ENCODE measurements around the gene FRY.

FRY gene

GRCh38 chr13:32059511-32059984, 28.0 kb downstream of the FRY start:
- no peak for TF ChIP-seq CTCF (IDR thresholded peaks at IDR 0.05; ENCODE audit: insufficient read depth, low read depth, low read length, missing control alignments)
- DNase-seq (ENCODE audit: low read depth), result no peak
- no peak overlapping the region for H3K4me3 ChIP-seq (ENCODE audit: low read depth, low read length)

- no peak for DNase-seq (ENCODE audit: low read depth)
- H3K4me3 ChIP-seq (ENCODE audit: low read depth, low read length), result no peak overlapping the region
- TF ChIP-seq CTCF (IDR thresholded peaks at IDR 0.05; ENCODE audit: insufficient read depth, low read depth, low read length, missing control alignments), result no peak
These were observed 28.9 kb downstream of the FRY start for GRCh38 chr13:32060401-32060878.

- H3K4me3 ChIP-seq (ENCODE audit: low read depth, low read length), result no peak overlapping the region
- no peak for DNase-seq (ENCODE audit: low read depth)
- no peak for TF ChIP-seq CTCF (IDR thresholded peaks at IDR 0.05; ENCODE audit: insufficient read depth, low read depth, low read length, missing control alignments)
These were observed 32.2 kb downstream of the FRY start for GRCh38 chr13:32063619-32064233.

- no peak overlapping the region for H3K4me3 ChIP-seq (ENCODE audit: low read depth, low read length)
- no peak for DNase-seq (ENCODE audit: low read depth)
- no peak for TF ChIP-seq CTCF (IDR thresholded peaks at IDR 0.05; ENCODE audit: insufficient read depth, low read depth, low read length, missing control alignments)
These were observed 35.8 kb downstream of the FRY start for GRCh38 chr13:32067149-32067961.

GRCh38 chr13:32068255-32068654, 36.7 kb downstream of the FRY start:
- no peak overlapping the region for H3K4me3 ChIP-seq (ENCODE audit: low read depth, low read length)
- no peak for TF ChIP-seq CTCF (IDR thresholded peaks at IDR 0.05; ENCODE audit: insufficient read depth, low read depth, low read length, missing control alignments)
- DNase-seq (ENCODE audit: low read depth), result no peak

- no peak overlapping the region for H3K4me3 ChIP-seq (ENCODE audit: low read depth, low read length)
- TF ChIP-seq CTCF (IDR thresholded peaks at IDR 0.05; ENCODE audit: insufficient read depth, low read depth, low read length, missing control alignments), result no peak
- DNase-seq (ENCODE audit: low read depth), result no peak
These were observed 41.7 kb downstream of the FRY start for GRCh38 chr13:32073180-32073864.
